HL-60 (cell line): Measurements from ENCODE around the gene CSK.

ENCODE experiments used
- DNase-seq, 2 experiments: peaks; one replicate each; pipeline ENCODE4 v3.0.0-alpha.2; 2010 to 2020; ENCODE audit warnings: low read depth in 1 of 2, low spot score in 1 of 2
- H3K27ac ChIP-seq: fragments of 250-450 bp; sonication (Bioruptor Pico); replicated peaks from 2 replicates; pipeline ENCODE4 v1.5.1; 2020; ENCODE audit warnings: mild to moderate bottlenecking, moderate library complexity
- H3K27me3 ChIP-seq: fragments of 250-450 bp; sonication (Bioruptor Pico); 2 replicates; pipeline ENCODE4 v1.5.1; 2021; ENCODE audit warnings: mild to moderate bottlenecking, moderate library complexity; ENCODE audit not compliant: insufficient read depth, poor library complexity, severe bottlenecking
- H3K4me3 ChIP-seq: replicated peaks from 2 replicates; pipeline ENCODE4 v1.5.1; 2011; ENCODE audit warnings: mild to moderate bottlenecking, control low read depth, low read length; ENCODE audit not compliant: insufficient read depth
- CTCF ChIP-seq: IDR thresholded peaks from one replicate; pipeline ENCODE4 v1.5.1; 2011; ENCODE audit warnings: low read length, control low read depth, inconsistent platforms; ENCODE audit not compliant: insufficient read depth
- GABPA ChIP-seq: IDR thresholded peaks from 2 replicates; pipeline ENCODE4 v1.6.1; 2012; ENCODE audit warnings: low read depth
- POLR2AphosphoS5 ChIP-seq: IDR thresholded peaks from 2 replicates; pipeline ENCODE4 v1.6.1; 2012; ENCODE audit warnings: low read depth
- SPI1 ChIP-seq: IDR thresholded peaks from 2 replicates; pipeline ENCODE4 v1.6.1; 2012; ENCODE audit warnings: low read depth, mild to moderate bottlenecking, borderline replicate concordance
- TF ChIP-seq, protein P1 (sequence below): IDR thresholded peaks from 2 replicates; pipeline ENCODE4 v1.6.1; 2012; ENCODE audit warnings: low read depth; ENCODE audit not compliant: insufficient replicate concordance

Gene CSK

DNA sequence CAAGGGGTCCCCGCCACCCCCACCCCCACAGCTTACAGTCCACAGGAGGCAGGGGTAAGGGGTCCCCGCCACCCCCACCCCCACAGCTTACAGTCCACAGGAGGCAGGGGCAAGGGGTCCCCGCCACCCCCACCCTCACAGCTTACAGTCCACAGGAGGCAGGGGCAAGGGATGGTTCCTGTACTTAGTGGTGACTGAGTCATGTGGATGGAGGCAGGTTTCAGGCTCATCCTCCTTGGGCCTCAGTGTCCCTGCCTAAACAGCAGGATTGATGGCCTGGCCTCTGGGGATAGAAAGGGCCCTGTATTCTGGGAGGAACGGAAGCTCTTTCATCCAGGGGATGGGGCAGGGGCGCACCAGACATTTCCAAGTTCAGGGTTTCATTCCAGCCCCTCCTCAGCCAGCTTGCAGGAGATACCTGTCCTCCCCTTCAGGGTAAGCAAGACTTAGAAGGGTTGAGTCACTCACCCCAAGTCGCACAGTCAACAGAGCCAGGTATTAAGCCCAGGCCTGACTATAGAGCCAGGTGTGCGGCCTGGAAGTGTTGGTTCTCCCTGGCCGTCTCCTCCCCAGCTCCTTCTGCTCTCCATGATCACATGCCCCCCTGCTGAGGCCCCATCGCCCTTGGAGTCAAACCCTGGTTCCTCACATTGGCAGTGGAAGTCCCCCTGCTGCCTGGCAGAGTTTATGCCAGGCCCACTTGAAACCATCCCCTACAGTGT lies 12.5 kb downstream of the CSK start:
- Histone ChIP-seq H3K27ac (no peak overlapping the region), H3K4me3 (no peak overlapping the region), H3K27me3 (no peaks in the 10 kb centered on the region)
- no peak for TF ChIP-seq CTCF
- TF ChIP-seq GABPA, result no peak
- TF ChIP-seq SPI1, result no peak
- TF ChIP-seq, protein P1, sequence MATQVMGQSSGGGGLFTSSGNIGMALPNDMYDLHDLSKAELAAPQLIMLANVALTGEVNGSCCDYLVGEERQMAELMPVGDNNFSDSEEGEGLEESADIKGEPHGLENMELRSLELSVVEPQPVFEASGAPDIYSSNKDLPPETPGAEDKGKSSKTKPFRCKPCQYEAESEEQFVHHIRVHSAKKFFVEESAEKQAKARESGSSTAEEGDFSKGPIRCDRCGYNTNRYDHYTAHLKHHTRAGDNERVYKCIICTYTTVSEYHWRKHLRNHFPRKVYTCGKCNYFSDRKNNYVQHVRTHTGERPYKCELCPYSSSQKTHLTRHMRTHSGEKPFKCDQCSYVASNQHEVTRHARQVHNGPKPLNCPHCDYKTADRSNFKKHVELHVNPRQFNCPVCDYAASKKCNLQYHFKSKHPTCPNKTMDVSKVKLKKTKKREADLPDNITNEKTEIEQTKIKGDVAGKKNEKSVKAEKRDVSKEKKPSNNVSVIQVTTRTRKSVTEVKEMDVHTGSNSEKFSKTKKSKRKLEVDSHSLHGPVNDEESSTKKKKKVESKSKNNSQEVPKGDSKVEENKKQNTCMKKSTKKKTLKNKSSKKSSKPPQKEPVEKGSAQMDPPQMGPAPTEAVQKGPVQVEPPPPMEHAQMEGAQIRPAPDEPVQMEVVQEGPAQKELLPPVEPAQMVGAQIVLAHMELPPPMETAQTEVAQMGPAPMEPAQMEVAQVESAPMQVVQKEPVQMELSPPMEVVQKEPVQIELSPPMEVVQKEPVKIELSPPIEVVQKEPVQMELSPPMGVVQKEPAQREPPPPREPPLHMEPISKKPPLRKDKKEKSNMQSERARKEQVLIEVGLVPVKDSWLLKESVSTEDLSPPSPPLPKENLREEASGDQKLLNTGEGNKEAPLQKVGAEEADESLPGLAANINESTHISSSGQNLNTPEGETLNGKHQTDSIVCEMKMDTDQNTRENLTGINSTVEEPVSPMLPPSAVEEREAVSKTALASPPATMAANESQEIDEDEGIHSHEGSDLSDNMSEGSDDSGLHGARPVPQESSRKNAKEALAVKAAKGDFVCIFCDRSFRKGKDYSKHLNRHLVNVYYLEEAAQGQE, result no peak
- no peak for TF ChIP-seq POLR2AphosphoS5
- no peak for DNase-seq

DNA sequence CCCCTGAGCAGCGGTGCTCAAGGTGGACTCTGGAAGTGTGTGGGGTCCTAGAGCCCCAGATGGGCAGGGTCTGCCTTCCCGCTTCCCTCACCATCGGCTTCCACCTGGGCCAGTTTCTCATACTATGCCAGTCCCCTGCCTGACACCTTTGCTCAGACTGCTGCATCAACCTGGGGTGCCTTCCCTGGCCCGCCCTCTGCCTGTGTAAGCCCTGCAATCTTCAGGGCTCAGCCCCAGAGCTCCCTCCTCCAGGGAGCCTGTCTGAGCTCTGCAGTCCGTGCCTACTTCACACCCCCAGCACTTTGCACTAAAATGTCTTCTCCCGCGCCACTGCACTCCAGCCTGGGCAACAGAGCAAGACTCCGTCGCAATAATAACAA lies 13.1 kb downstream of the CSK start:
- Histone ChIP-seq H3K27ac (no peak overlapping the region), H3K4me3 (no peak overlapping the region), H3K27me3 (no peaks in the 10 kb centered on the region)
- TF ChIP-seq, protein P1, result no peak
- TF ChIP-seq POLR2AphosphoS5 (no peak), SPI1 (no peak), CTCF (no peak), GABPA (no peak)
- DNase-seq, result no peak

DNA sequence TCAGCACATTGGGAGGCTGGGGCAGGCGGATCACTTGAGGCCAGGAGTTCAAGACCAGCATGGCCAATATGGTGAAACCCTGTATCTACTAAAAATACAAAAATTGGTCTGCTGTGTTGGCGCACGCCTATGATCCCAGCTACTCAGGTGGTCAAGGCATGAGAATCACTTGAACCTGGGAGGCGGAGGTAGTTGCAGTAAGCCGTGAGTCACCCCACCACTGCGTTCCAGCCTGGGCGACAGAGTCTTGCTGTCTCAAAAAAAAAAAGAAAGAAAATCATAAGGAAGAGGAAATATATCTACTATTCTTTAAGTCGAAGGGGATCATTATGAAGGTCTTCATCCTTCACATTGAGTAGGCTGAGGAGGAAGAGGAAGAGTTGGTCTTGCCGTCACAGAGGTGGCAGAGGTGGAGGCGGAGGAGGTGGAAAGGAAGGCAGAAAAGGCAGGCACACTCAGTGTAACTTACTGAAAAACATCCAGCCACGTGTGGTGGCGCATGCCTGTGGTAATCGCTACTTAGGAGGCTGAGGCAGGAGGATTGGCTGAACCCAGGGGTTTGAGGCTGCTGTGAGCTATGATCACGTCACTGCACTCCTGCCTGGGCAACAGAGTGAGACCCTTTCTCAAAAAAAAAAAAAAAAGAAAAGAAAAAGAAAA lies 14.2 kb downstream of the CSK start:
- no peaks in the 10 kb centered on the region for H3K27me3 ChIP-seq
- no peak overlapping the region for H3K27ac ChIP-seq
- TF ChIP-seq SPI1 (no peak), GABPA (no peak), CTCF (no peak), POLR2AphosphoS5 (no peak)
- TF ChIP-seq, protein P1, result no peak
- no peak for DNase-seq
- H3K4me3 ChIP-seq, result no peak overlapping the region
